Right atrium auricular region (tissue), 2 donors: ENCODE data around the gene BACE2. TPM values are rescaled to one million over a fixed set of nuclear protein-coding genes. Genes with fewer than 3 reads are reported as not detected.
"Not testable (repeated sequence)": the region's sequence is repeated elsewhere in the genome, so short reads cannot be mapped to it uniquely, and the experiment has no call there.

Experiments
- DNase-seq: peaks from one replicate; pipeline ENCODE4 v3.0.0-alpha.2; 2019; ENCODE audit warnings: low spot score
- H3K27ac ChIP-seq, 2 donors: fragments of 200-600 bp; sonication (generic); 1 replicate in 1 of 2; 2 replicates in 1 of 2; pipeline ENCODE4 v1.5.1; 2016 to 2019
- H3K27me3 ChIP-seq, 2 donors: fragments of 200-600 bp; sonication (generic); one replicate each; pipeline versions ENCODE4 v1.5.1 to v1.6.0; 2017 to 2019
- H3K36me3 ChIP-seq: fragments of 200-600 bp; sonication (generic); one replicate; pipeline ENCODE4 v1.5.1; 2016
- H3K4me1 ChIP-seq, 2 donors: fragments of 200-600 bp; sonication (generic); one replicate each; pipeline versions ENCODE4 v1.5.1 to v1.6.0; 2017 to 2019
- H3K4me3 ChIP-seq, 2 donors: fragments of 200-600 bp; sonication (generic); 1 replicate in 1 of 2; 2 replicates in 1 of 2; pipeline ENCODE4 v1.5.1; 2017 to 2019; ENCODE audit warnings: mild to moderate bottlenecking in 1 of 2, moderate library complexity in 1 of 2
- H3K9me3 ChIP-seq, 2 donors: fragments of 200-600 bp; sonication (generic); one replicate each; pipeline ENCODE4 v1.5.1; 2019
- total RNA-seq, 2 donors: library from RNA; depleted of rRNA; stranded (reverse); fragments of >200 nt; gene quantifications; one replicate each; pipeline ENCODE4 v1.1.0, GENCODE V29; 2016
- TF ChIP-seq, protein P1 (sequence below), 2 donors: fragments of 200-600 bp; sonication (generic); IDR thresholded peaks; one replicate each; pipeline ENCODE4 v1.5.1; 2019; ENCODE audit warnings: antibody characterized with exemption in 2 of 2

Gene BACE2
- total RNA-seq, 2 donors from 2014 or later = 23.7 to 50.3 TPM

DNA sequence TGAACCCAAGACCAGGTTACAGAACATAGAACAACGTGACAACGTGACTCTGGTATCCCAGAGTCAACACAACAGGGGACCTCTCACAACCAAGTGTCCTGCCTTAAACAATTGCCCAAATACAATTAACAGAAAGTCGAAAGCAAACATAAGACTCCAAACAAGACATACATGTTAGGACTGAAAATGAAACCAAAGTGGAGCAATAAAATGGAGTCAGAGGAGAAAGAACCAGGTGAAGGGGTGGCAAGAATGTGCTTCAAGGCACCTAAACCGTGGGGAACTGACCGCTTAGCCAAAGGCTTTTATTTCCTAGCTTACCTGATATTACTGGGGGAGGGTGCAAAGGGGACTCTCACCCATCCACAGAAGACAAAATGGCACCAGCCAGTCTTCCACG, 17.8 kb downstream of the BACE2 start:
- no peak for DNase-seq
- TF ChIP-seq, protein P1, sequence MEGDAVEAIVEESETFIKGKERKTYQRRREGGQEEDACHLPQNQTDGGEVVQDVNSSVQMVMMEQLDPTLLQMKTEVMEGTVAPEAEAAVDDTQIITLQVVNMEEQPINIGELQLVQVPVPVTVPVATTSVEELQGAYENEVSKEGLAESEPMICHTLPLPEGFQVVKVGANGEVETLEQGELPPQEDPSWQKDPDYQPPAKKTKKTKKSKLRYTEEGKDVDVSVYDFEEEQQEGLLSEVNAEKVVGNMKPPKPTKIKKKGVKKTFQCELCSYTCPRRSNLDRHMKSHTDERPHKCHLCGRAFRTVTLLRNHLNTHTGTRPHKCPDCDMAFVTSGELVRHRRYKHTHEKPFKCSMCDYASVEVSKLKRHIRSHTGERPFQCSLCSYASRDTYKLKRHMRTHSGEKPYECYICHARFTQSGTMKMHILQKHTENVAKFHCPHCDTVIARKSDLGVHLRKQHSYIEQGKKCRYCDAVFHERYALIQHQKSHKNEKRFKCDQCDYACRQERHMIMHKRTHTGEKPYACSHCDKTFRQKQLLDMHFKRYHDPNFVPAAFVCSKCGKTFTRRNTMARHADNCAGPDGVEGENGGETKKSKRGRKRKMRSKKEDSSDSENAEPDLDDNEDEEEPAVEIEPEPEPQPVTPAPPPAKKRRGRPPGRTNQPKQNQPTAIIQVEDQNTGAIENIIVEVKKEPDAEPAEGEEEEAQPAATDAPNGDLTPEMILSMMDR (IDR thresholded peaks at IDR 0.05) = no peak
- Histone ChIP-seq H3K4me1 (peaks cover 0 to 27% of the 10 kb centered on the region in 2 donors), H3K27me3 (no peaks in the 10 kb centered on the region), H3K4me3 (no peak overlapping the region), H3K36me3 (no peaks in the 10 kb centered on the region), H3K9me3 (no peaks in the 10 kb centered on the region), H3K27ac (no peak overlapping the region)

DNA sequence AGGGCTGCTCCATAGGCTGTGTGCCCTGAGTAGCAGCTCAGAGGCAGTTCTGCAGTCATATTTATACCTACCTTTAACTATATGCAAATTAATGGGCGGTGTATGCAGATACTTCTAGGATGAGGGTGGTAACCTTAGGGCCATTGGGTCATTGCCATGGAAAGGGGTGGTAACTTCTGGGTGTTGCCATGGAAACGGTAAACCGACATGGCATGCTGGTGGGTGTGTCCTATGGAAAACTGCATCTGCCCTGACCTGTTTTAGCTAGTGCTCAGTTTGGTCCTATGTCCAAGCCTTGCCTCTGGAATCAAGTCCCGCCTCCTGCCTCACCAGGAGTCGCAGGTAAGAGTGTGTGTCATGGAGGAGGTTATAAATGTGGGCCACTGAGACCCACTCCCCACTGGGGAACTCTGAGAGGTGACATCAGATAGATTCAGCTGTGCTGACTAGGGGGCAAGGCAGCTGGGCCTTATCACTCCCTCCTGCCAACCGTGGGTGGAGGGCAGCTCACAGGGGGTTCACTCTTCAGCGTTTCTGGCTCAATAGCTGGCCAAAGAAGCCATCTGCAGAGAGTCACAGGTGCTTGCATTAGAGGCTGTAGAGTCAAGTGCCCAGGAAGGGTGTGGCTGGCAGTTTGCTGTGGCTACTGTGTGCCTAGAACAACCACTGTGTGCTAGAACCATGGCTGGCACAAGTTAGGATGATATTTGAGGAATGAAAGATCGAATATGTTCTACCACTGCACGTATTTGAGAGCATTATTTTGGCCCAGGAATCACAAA, 19.0 kb downstream of the BACE2 start:
- no peak overlapping the region for H3K27ac ChIP-seq
- no peaks in the 10 kb centered on the region for H3K9me3 ChIP-seq
- no peaks in the 10 kb centered on the region for H3K36me3 ChIP-seq
- peaks cover 0 to 22% of the 10 kb centered on the region in 2 donors for H3K4me1 ChIP-seq
- TF ChIP-seq, protein P1 (IDR thresholded peaks at IDR 0.05) = no peak
- H3K27me3 ChIP-seq = no peaks in the 10 kb centered on the region
- H3K4me3 ChIP-seq = no peak overlapping the region
- no peak for DNase-seq

DNA sequence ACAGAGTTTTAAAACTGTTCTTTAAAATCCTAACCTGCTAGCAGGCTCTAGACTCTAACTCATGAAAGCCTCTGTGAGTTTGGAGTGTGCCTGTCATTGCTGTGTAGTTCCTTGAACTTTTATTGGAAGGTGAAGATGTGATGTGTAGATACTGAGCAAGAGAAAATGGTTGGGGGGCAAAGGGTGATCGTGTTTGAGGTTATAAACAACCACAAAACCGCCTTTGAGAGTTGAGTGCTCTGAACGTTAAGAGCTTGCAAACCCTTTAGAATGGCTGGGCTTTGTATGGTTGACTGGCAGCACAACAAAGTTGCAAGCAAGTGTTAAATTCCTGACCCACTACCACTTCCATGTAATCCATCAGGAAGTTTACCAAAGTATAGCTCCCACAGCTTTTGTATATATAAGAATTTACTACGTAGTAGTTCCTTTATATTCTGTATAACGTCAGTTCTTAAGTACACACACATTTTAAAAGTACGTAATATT, 19.6 kb downstream of the BACE2 start:
- Histone ChIP-seq H3K4me1 (peaks cover 0 to 22% of the 10 kb centered on the region in 2 donors), H3K36me3 (no peaks in the 10 kb centered on the region), H3K27me3 (no peaks in the 10 kb centered on the region), H3K9me3 (no peaks in the 10 kb centered on the region), H3K4me3 (no peak overlapping the region), H3K27ac (no peak overlapping the region)
- TF ChIP-seq, protein P1 (IDR thresholded peaks at IDR 0.05) = no peak
- DNase-seq = no peak

DNA sequence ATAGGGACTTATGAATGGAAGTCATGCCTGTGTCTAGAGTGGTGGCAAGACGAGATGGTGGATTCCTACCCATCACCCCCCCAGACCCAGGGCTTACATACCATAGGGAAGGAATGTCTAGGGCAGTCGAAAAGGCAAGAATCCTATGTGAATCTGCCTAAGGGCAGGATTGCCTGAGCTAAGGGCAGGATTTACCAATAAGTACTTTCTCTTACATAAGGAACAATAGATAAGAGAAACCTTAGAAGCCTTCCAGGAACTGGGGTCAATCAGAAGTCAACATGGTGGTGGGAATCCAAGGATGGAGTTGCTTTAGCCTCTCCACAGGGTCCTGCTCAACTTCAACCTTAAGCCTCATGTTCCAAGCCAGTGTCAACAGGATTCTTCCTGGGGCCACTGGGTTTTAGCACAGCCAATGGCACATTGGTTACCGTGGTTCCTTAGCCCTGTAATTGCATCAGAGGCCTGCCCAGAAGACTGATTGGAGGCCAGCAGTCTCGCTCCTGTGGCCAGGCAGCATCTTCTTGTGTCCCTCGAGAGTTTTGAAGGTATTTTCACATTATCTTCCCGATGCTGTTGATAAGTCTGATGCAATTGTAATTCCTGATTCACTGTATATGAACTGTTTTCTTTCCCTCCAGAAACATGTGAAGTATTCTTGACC, 20.7 kb downstream of the BACE2 start:
- H3K36me3 ChIP-seq = no peaks in the 10 kb centered on the region
- peaks cover 0 to 20% of the 10 kb centered on the region in 2 donors for H3K4me1 ChIP-seq

DNA sequence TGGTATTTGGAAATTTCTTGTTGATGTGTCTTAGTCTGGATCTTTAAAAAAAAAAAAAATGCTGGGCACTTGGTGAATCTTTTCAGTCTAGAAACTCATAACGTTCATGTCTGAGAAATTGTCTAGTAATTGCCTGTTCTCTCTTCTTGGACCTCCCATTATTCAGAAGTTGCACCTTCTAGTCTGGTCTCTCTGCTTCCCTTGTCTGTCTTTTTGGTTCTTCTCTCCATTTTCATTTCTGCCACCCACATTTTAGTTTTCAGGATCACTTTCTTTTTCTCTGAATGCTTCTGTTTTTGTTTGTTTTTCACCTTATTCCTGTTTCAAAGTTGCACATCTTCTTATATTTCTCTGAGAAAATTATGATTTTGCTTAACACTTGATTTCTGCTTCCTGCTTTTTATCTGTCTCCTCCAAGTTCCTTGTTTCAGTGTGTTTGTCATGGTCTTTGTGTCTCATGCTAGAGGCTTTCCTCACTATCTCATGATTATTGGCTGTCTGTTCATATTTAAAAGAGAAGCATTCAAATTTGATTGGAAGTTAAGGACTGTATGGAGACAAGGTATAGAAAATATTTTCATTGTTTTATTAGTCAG, 21.3 kb downstream of the BACE2 start:
- Histone ChIP-seq H3K27ac (no peak overlapping the region), H3K36me3 (no peaks in the 10 kb centered on the region), H3K4me1 (peaks cover 0 to 14% of the 10 kb centered on the region in 2 donors), H3K4me3 (no peak overlapping the region), H3K27me3 (no peaks in the 10 kb centered on the region), H3K9me3 (no peaks in the 10 kb centered on the region)
- TF ChIP-seq, protein P1 (IDR thresholded peaks at IDR 0.05) = no peak
- DNase-seq = no peak

More for the DNA sequence above, 20.7 kb downstream of the BACE2 start:
- DNase-seq = no peak
- TF ChIP-seq, protein P1 (IDR thresholded peaks at IDR 0.05) = no peak
- no peak overlapping the region for H3K4me3 ChIP-seq
- no peaks in the 10 kb centered on the region for H3K9me3 ChIP-seq
- H3K27me3 ChIP-seq = no peaks in the 10 kb centered on the region
- no peak overlapping the region for H3K27ac ChIP-seq

DNA sequence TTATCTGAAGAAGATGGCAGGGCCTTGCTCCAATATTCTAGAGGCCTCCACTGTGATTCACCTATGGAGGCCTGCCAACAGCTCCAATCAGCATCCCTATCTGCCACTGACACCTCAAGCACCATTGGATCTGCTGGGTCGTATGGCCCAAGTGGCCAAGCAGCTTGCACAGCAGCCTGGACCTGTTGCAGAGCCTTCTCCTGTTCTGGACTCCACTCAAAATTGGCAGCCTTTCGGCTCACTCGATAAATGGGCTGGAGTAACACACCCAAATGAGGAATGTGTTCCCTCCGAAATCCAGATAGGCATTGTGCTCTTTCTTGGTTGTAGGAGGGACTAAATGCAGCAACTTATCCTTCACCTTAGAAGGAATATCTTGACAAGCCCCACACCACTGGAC, 24.6 kb downstream of the BACE2 start:
- H3K9me3 ChIP-seq, DNase-seq, H3K27ac ChIP-seq, H3K27me3 ChIP-seq, H3K4me3 ChIP-seq, H3K4me1 ChIP-seq, H3K36me3 ChIP-seq: not testable (repeated sequence)
